Measurements from ENCODE around the gene ACAT1. TPM values are rescaled to one million over a fixed set of nuclear protein-coding genes. Genes with fewer than 3 reads are reported as not detected.

Gene ACAT1
- total RNA-seq, 2 donors from 2014 or later = 51.5 to 130 TPM

- intact Hi-C loops (cut with DNase I) = no loop called here
- H3K27me3 ChIP-seq = no peaks in the 10 kb centered on the region
- DNase-seq = no peak
- H3K9ac ChIP-seq (ENCODE audit: low read depth in 2 of 2, low read length in 2 of 2) = no peak overlapping the region
- H3K9me3 ChIP-seq = no peaks in the 10 kb centered on the region
- H3K4me1 ChIP-seq = no peaks in the 10 kb centered on the region
- H3K36me3 ChIP-seq = peaks cover 3% of the 10 kb centered on the region
- H3K4me3 ChIP-seq = no peak overlapping the region
- no peak for TF ChIP-seq CTCF (IDR thresholded peaks at IDR 0.05)
- H3K27ac ChIP-seq = no peak overlapping the region
Measured at GRCh38 chr11:108135845-108136544, 14.6 kb downstream of the ACAT1 start.

- TF ChIP-seq CTCF (IDR thresholded peaks at IDR 0.05) = no peak
- no peak for DNase-seq
- Histone ChIP-seq H3K9me3 (no peaks in the 10 kb centered on the region), H3K27me3 (no peaks in the 10 kb centered on the region), H3K9ac (ENCODE audit: low read depth in 2 of 2, low read length in 2 of 2) (no peak overlapping the region), H3K4me1 (no peaks in the 10 kb centered on the region), H3K27ac (no peak overlapping the region), H3K36me3 (peaks cover 3% of the 10 kb centered on the region), H3K4me3 (no peak overlapping the region)
- intact Hi-C loops (cut with DNase I) = no loop called here
Measured at GRCh38 chr11:108137212-108137611, 15.8 kb downstream of the ACAT1 start.

GRCh38 chr11:108142304-108142703, 20.9 kb downstream of the ACAT1 start:
- Histone ChIP-seq H3K4me1 (no peaks in the 10 kb centered on the region), H3K9me3 (no peaks in the 10 kb centered on the region), H3K36me3 (peaks cover 3% of the 10 kb centered on the region), H3K4me3 (no peak overlapping the region), H3K27me3 (no peaks in the 10 kb centered on the region), H3K9ac (ENCODE audit: low read depth in 2 of 2, low read length in 2 of 2) (no peak overlapping the region), H3K27ac (no peak overlapping the region)
- intact Hi-C loops (cut with DNase I) = no loop called here
- no peak for TF ChIP-seq CTCF (IDR thresholded peaks at IDR 0.05)
- no peak for DNase-seq

GRCh38 chr11:108144615-108145014, 23.2 kb downstream of the ACAT1 start:
- no peak for TF ChIP-seq CTCF (IDR thresholded peaks at IDR 0.05)

GRCh38 chr11:108147150-108147549, 25.8 kb downstream of the ACAT1 start:
- Histone ChIP-seq H3K9me3 (no peaks in the 10 kb centered on the region), H3K4me3 (no peak overlapping the region), H3K4me1 (no peaks in the 10 kb centered on the region), H3K27me3 (no peaks in the 10 kb centered on the region), H3K9ac (ENCODE audit: low read depth in 2 of 2, low read length in 2 of 2) (no peak overlapping the region), H3K36me3 (no peaks in the 10 kb centered on the region), H3K27ac (no peak overlapping the region)
- intact Hi-C loops (cut with DNase I) = no loop called here
- DNase-seq = no peak
- no peak for TF ChIP-seq CTCF (IDR thresholded peaks at IDR 0.05)

More at GRCh38 chr11:108144615-108145014, 23.2 kb downstream of the ACAT1 start:
- Histone ChIP-seq H3K9ac (ENCODE audit: low read depth in 2 of 2, low read length in 2 of 2) (no peak overlapping the region), H3K27ac (no peak overlapping the region), H3K36me3 (peaks cover 3% of the 10 kb centered on the region), H3K27me3 (no peaks in the 10 kb centered on the region), H3K4me1 (no peaks in the 10 kb centered on the region), H3K9me3 (no peaks in the 10 kb centered on the region), H3K4me3 (no peak overlapping the region)
- no peak for DNase-seq
- intact Hi-C loops (cut with DNase I) = no loop called here

Data from colonic mucosa (tissue), 4 donors.